Endodermal cell (in vitro differentiated cells): ENCODE measurements around the gene EPS15. TPM values are rescaled to one million over a fixed set of nuclear protein-coding genes. Genes with fewer than 3 reads are reported as not detected.

Experiments used
- DNase-seq: peaks from one replicate; pipeline ENCODE4 v3.0.0-alpha.2; 2017
- H3K27ac ChIP-seq: 2 replicates; pipeline ENCODE4 v1.5.1; 2013; ENCODE audit warnings: mild to moderate bottlenecking, low read depth, low read length, moderate library complexity
- H3K27me3 ChIP-seq: 2 replicates; pipeline ENCODE4 v1.6.1; 2013; ENCODE audit warnings: mild to moderate bottlenecking, low read length, moderate library complexity; ENCODE audit not compliant: insufficient read depth, control insufficient read depth, poor library complexity, severe bottlenecking
- H3K36me3 ChIP-seq: 2 replicates; pipeline ENCODE4 v1.7.0; 2013; ENCODE audit warnings: mild to moderate bottlenecking, low read length, moderate library complexity; ENCODE audit not compliant: control insufficient read depth, insufficient read depth
- H3K4me1 ChIP-seq: one replicate; pipeline ENCODE4 v1.7.0; 2013; ENCODE audit warnings: low read length; ENCODE audit not compliant: control insufficient read depth, insufficient read depth
- H3K4me3 ChIP-seq: 2 replicates; pipeline ENCODE4 v1.5.1; 2013; ENCODE audit warnings: mild to moderate bottlenecking, low read length, moderate library complexity
- H3K9ac ChIP-seq: 2 replicates; pipeline ENCODE4 v1.6.1; 2013; ENCODE audit warnings: mild to moderate bottlenecking, low read length, moderate library complexity; ENCODE audit not compliant: poor library complexity, severe bottlenecking; ENCODE audit errors: extremely low read depth
- H3K9me3 ChIP-seq: 2 replicates; pipeline ENCODE4 v1.6.1; 2013; ENCODE audit warnings: mild to moderate bottlenecking, low read length, moderate library complexity; ENCODE audit not compliant: control insufficient read depth
- H3K27ac Mint-ChIP-seq: 2 replicates; pipeline ENCODE4 v1.8.0; 2020; ENCODE audit warnings: mixed read lengths
- H3K27me3 Mint-ChIP-seq: 2 replicates; pipeline ENCODE4 v1.8.0; 2021; ENCODE audit warnings: mild to moderate bottlenecking, mixed read lengths; ENCODE audit not compliant: insufficient read depth
- H3K36me3 Mint-ChIP-seq: 2 replicates; pipeline ENCODE4 v1.8.0; 2020; ENCODE audit warnings: low read depth, mixed read lengths
- H3K4me1 Mint-ChIP-seq: 2 replicates; pipeline ENCODE4 v1.8.0; 2020; ENCODE audit warnings: mixed read lengths
- H3K4me3 Mint-ChIP-seq: 2 replicates; pipeline ENCODE4 v1.8.0; 2020; ENCODE audit warnings: mild to moderate bottlenecking, moderate library complexity, mixed read lengths
- H3K9me3 Mint-ChIP-seq: 2 replicates; pipeline ENCODE4 v1.8.0; 2020; ENCODE audit warnings: mild to moderate bottlenecking, mixed read lengths
- WGBS, 2 experiments: methylation state at CpG; one replicate each; pipeline versions ENCODE4 v1.1.5 to v1.1.7; 2013; ENCODE audit warnings: missing lambda C conversion rate in 2 of 2, mixed read lengths in 1 of 2; ENCODE audit not compliant: insufficient coverage in 1 of 2, insufficient read length in 1 of 2; 5-methylcytosine and 5-hydroxymethylcytosine counted together
- total RNA-seq, 2 donors: library from RNA; stranded (reverse); fragmentation: NEBNext Ultra II Directional in 1 of 2; extraction: Animal tissue kit (Norgen Biotek cat#: 25700) in 1 of 2; gene quantifications; 2 replicates in 1 of 2; 3 replicates in 1 of 2; pipeline ENCODE4 v1.2.1, GENCODE V29; 2021
- TF ChIP-seq, protein P1 (sequence below): fragments of 200-600 bp; sonication (generic); conservative IDR thresholded peaks from 2 replicates; pipeline ENCODE4 v1.5.0; 2021; ENCODE audit warnings: antibody characterized with exemption, mild to moderate bottlenecking

EPS15 gene
- total RNA-seq, 2 donors from 2014 or later: 45.0 to 46.9 TPM

DNA sequence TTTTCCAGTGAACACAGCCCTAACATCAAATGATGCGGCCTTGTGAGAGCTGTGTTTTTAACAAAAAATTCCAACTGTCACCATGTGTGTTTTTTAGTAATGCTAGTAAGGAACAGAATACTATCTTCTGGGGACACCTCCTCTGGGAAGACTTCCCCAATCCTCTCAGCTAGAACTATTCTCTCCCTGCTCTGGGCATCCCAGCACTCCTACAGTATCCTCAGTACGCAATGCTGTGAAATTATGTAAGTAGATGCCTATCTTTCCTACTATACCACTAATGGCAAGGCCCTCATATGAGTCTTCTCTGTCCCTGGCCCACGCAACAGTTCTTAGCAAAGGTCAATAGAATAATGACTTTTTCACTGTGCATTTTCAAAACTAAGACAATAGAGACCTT lies 169.2 kb downstream of the EPS15 start:
- 97 to 100% methylated on average over 1 to 3 of the region's 3 CpGs for WGBS, 2 experiments
- no peak overlapping the region for H3K27ac Mint-ChIP-seq
- TF ChIP-seq, protein P1, sequence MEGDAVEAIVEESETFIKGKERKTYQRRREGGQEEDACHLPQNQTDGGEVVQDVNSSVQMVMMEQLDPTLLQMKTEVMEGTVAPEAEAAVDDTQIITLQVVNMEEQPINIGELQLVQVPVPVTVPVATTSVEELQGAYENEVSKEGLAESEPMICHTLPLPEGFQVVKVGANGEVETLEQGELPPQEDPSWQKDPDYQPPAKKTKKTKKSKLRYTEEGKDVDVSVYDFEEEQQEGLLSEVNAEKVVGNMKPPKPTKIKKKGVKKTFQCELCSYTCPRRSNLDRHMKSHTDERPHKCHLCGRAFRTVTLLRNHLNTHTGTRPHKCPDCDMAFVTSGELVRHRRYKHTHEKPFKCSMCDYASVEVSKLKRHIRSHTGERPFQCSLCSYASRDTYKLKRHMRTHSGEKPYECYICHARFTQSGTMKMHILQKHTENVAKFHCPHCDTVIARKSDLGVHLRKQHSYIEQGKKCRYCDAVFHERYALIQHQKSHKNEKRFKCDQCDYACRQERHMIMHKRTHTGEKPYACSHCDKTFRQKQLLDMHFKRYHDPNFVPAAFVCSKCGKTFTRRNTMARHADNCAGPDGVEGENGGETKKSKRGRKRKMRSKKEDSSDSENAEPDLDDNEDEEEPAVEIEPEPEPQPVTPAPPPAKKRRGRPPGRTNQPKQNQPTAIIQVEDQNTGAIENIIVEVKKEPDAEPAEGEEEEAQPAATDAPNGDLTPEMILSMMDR: no peak
- Histone ChIP-seq H3K27ac (no peak overlapping the region), H3K4me1 (no peaks in the 10 kb centered on the region), H3K27me3 (peaks cover 6% of the 10 kb centered on the region), H3K9me3 (no peaks in the 10 kb centered on the region), H3K4me3 (no peak overlapping the region), H3K36me3 (peaks cover 2% of the 10 kb centered on the region), H3K9ac (no peak overlapping the region)
- H3K27me3 Mint-ChIP-seq: peaks cover 3% of the 10 kb centered on the region
- peaks cover 9% of the 10 kb centered on the region for H3K4me1 Mint-ChIP-seq
- H3K4me3 Mint-ChIP-seq: no peak overlapping the region
- no peak for DNase-seq
- no peaks in the 10 kb centered on the region for H3K36me3 Mint-ChIP-seq
- H3K9me3 Mint-ChIP-seq: no peaks in the 10 kb centered on the region

DNA sequence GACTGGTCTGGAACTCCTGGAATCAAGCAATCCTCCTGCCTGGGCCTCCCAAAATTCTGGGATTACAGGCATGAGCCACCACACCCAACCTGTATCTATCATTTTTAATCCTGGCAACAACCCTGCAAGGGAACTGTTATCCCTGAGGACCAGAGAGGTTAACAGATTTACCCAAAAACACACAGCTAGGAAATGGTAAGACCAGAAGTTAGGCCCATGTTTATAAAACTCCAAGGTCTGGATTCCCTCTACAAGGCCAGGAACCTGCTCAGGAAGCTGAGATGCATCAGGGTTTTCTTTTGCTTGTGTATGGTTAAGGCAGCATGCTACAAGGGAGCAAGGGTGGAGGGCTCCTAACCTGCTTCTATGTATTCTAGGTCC lies 170.9 kb downstream of the EPS15 start:
- Histone ChIP-seq H3K4me3 (no peak overlapping the region), H3K27me3 (peaks cover 23% of the 10 kb centered on the region), H3K9ac (no peak overlapping the region), H3K27ac (no peak overlapping the region), H3K36me3 (no peaks in the 10 kb centered on the region), H3K4me1 (no peaks in the 10 kb centered on the region), H3K9me3 (no peaks in the 10 kb centered on the region)
- Mint-ChIP-seq H3K9me3 (no peaks in the 10 kb centered on the region), H3K27me3 (peaks cover 17% of the 10 kb centered on the region), H3K36me3 (no peaks in the 10 kb centered on the region), H3K4me3 (no peak overlapping the region), H3K27ac (no peak overlapping the region), H3K4me1 (peaks cover 13% of the 10 kb centered on the region)
- DNase-seq: no peak
- TF ChIP-seq, protein P1: no peak

DNA sequence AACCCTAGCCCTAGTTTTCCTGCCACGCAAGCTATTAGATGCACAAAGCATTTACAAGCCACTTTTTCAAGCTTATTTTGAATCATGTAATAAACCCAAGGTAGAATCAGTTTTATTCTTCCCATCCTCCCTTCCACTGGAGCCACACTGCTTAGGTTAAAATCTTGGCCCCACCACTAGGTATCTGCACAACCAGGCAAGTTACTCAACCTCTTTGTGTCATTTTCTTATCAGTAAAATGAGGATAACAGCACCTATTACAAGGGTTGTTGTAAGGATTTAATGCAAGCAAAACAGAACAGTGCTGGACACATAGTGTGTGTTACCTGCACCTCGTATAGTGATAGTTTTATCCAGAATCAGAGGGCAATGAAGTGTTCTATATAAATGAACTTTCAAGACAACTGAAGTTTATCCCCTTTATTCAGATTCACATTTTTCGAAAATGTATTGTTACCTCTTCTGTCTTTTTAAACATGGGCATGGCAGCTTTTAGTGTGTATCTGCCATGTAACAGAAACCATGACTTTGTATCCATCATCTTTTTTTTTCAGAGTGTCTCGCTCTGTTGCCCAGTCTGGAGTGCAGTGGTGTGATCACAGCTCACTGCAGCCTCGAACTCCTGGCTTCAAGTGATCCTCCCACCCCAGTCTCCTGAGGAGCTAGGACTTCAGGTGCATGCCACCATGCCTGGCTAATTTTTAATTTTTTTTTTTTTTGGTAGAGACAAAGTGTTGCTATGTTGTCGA lies 171.5 kb downstream of the EPS15 start:
- H3K27ac Mint-ChIP-seq: no peak overlapping the region
- 90 to 91% methylated on average over 4 to 6 of the region's 6 CpGs for WGBS, 2 experiments
- TF ChIP-seq, protein P1: no peak
- H3K9me3 Mint-ChIP-seq: no peaks in the 10 kb centered on the region
- H3K4me1 ChIP-seq: no peaks in the 10 kb centered on the region
- no peaks in the 10 kb centered on the region for H3K9me3 ChIP-seq
- no peak overlapping the region for H3K27ac ChIP-seq
- no peak overlapping the region for H3K9ac ChIP-seq
- DNase-seq: no peak
- no peak overlapping the region for H3K4me3 Mint-ChIP-seq
- H3K36me3 Mint-ChIP-seq: no peaks in the 10 kb centered on the region
- H3K4me3 ChIP-seq: no peak overlapping the region
- peaks cover 13% of the 10 kb centered on the region for H3K4me1 Mint-ChIP-seq
- no peaks in the 10 kb centered on the region for H3K36me3 ChIP-seq
- peaks cover 22% of the 10 kb centered on the region for H3K27me3 Mint-ChIP-seq
- H3K27me3 ChIP-seq: peaks cover 28% of the 10 kb centered on the region
